Measurements from ENCODE around the gene GASK1A.

The GASK1A gene

GRCh38 chr3:43012174-43012573, 33.1 kb downstream of the GASK1A start:
- no peak for DNase-seq (ENCODE audit: extremely low read depth in 1 of 2, low read depth in 1 of 2)

GRCh38 chr3:43013256-43013655, 34.1 kb downstream of the GASK1A start:
- DNase-seq (ENCODE audit: extremely low read depth in 1 of 2, low read depth in 1 of 2) = no peak

DNA sequence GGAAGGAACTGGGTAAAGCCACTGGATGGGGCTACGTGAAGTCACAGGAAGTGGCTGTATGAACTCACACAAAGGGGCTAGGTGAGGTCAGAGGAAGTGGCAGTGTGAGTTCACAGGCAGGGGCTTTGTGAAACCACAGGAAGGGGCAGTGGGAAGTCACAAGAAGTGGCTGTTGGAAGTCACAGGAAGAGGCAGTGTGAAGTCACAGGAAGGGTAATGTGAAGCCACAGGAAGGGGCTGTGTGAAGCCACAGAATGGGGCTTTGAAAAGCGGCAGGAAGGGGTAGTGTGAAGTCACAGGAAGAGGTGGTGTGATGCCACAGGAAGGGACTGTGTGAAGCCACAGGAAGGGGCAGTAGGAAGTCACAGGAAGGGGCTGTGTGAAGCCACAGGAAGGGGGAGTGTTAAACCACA, 34.6 kb downstream of the GASK1A start:
- no peak for DNase-seq (ENCODE audit: extremely low read depth in 1 of 2, low read depth in 1 of 2)

GRCh38 chr3:43014241-43014640, 35.1 kb downstream of the GASK1A start:
- no peak for DNase-seq (ENCODE audit: extremely low read depth in 1 of 2, low read depth in 1 of 2)

GRCh38 chr3:43014956-43015355, 35.8 kb downstream of the GASK1A start:
- no peak for DNase-seq (ENCODE audit: extremely low read depth in 1 of 2, low read depth in 1 of 2)

GRCh38 chr3:43015572-43015971, 36.5 kb downstream of the GASK1A start:
- DNase-seq (ENCODE audit: extremely low read depth in 1 of 2, low read depth in 1 of 2) = no peak

DNA sequence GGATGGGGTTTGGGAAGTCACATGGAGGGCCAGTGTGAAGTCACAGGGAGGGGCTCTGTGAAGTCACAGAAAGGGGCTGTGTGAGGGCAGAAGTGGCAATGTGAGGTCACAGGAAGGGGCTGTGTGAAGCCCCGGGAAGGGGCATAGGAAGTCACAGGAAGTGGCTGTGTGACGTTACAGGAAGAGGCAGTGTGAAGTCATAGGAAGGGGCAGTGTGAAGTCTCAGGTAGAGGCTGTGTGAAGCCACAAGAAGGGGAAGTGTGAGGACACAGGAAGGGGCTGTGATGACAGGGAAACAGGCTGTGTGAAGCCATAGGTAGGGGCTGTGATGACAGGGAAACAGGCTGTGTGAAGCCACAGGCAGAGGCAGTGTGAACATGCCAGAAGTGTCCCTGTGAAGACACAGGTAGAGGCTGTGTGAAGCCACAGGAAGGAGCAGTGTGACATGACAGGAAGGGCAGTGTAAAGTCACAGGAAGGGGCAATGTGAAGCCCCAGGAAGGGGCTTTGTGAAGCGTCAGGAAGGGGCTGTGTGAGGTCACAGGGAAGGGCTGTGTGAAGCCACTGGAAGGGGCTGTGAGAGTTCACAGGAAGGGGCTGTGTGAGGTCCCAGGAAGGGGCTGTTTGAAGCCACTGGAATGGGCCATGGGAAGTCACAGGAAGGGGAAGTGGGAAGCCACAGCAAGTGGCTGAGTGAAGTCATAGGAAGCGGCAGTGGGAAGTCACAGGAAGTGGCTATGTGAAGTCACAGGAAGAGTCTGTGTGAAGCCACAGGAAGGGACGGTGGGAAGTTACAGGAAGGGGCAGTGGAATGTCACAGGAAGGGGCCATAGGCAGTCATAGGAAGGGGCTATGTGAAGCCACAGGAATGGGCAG, 37.1 kb downstream of the GASK1A start:
- DNase-seq (ENCODE audit: extremely low read depth in 1 of 2, low read depth in 1 of 2) = no peak

GRCh38 chr3:43017004-43017403, 37.9 kb downstream of the GASK1A start:
- no peak for DNase-seq (ENCODE audit: extremely low read depth in 1 of 2, low read depth in 1 of 2)

- DNase-seq (ENCODE audit: extremely low read depth in 1 of 2, low read depth in 1 of 2) = no peak
Measured at GRCh38 chr3:43017593-43018195, 38.6 kb downstream of the GASK1A start.

DNA sequence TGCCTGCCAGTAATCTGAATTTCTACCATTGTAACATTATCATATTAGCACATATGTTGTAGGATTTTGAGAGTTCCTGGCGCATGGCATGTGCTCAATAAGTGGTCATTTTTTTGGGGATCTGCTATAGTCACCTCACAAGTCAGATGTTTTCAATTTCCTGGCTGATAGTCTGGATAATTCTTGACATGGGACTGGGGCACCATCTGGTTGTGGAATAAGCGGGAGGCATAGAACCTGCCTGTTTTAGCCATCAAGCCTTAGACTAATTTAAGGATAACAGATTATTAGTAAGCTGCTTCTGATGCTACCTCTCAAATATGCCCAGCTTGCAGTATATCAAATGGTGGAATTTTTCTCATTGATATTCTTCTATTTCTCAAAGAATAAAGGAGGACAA, 39.1 kb downstream of the GASK1A start:
- no peak for DNase-seq (ENCODE audit: extremely low read depth in 1 of 2, low read depth in 1 of 2)

GRCh38 chr3:43019006-43019809, 40.1 kb downstream of the GASK1A start:
- DNase-seq (ENCODE audit: extremely low read depth in 1 of 2, low read depth in 1 of 2) = no peak

DNA sequence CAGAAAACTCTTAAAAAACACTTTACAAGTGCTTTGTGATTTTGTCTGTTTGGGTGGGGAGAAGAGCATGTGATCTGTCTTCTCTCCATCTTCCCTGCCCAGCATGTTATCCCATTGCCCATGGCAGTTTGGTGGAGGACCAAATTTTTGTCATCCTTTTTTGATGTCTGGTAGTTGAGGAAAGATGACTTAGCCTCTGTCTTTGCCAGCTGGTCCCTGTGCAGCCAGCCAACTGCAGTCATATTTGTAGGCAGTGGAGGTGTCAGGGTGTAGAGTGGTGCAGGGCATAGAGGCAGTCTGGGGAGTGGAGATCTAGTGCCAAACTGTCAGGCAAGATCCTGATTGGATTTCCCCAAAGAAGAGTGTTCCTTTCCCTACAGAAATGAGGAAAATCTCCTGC, 40.7 kb downstream of the GASK1A start:
- no peak for DNase-seq (ENCODE audit: extremely low read depth in 1 of 2, low read depth in 1 of 2)

DNA sequence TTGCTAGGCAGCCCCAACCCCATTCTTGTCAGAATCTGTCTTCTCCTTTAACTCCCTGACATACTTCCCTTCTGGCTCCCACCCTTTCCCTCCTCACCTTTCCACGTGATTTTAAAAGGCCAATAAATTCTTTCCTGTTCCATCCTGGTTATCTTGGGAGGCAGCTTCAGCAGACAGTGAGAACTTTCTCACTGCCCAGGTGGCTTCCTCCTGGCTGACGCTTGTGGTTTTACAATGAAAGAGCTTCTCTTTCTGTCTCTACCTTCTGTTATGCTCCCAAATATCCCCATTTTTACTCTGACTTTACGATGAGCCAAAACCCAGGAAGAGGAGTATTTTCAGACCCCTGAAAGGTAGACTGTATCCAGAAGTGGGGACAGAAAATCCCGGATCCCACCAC, 42.1 kb downstream of the GASK1A start:
- no peak for DNase-seq (ENCODE audit: extremely low read depth in 1 of 2, low read depth in 1 of 2)

GRCh38 chr3:43022121-43022520, 43.0 kb downstream of the GASK1A start:
- DNase-seq (ENCODE audit: extremely low read depth in 1 of 2, low read depth in 1 of 2) = no peak

- no peak for DNase-seq (ENCODE audit: extremely low read depth in 1 of 2, low read depth in 1 of 2)
Measured at GRCh38 chr3:43023066-43023465, 44.0 kb downstream of the GASK1A start.

DNA sequence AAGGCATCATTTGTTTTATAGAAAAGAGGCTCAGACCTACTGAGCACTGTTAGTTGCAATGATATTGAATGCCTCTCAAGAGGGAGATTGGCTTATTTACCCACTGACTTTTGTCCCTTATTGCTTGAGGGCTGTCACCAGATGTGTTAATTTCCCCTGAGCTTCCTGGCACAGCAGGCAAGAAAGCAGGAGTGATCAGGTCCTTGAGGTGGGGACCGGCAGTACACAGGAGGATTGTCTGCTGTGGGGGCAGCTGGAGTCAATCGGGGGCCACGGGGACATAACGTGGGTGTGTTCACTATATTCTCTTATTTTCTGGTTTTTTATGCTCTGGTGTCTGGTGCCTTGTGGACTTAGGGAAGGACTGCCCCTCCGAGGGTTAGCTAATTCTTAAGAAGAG, 44.6 kb downstream of the GASK1A start:
- no peak for DNase-seq (ENCODE audit: extremely low read depth in 1 of 2, low read depth in 1 of 2)

DNA sequence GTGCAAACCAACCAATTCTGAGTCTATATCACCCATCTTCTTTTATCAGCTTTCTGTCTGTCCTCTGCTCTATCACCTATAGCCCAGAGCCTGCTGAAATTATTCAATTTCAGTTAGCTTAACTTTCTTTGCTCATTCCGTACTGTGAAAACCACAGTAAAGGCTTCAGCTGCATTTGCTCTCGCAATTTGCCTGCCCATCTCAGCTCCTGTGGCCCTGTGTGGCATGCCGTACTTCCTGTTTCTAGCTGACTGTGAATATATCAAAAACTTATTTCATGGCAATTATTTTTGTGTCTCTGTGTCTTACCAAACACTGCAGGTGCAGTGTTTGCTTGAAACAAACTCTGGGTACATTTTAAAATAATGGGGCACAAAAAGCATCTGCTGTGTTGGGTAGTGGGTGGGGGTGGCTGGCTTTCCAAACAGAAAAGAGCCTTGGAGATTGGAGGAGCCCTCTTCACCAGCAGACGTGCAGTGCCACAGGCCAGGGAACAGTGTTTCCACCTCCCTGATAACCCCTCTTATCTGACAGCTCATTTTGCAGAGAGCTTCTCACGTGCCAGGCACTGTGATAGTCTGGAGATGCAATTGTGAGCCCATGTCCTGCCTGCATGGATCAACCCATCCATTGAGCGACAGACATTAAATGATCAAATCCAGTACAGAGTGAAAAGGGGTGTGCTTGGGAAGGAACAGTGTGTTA, 45.2 kb downstream of the GASK1A start:
- no peak for DNase-seq (ENCODE audit: extremely low read depth in 1 of 2, low read depth in 1 of 2)

DNA sequence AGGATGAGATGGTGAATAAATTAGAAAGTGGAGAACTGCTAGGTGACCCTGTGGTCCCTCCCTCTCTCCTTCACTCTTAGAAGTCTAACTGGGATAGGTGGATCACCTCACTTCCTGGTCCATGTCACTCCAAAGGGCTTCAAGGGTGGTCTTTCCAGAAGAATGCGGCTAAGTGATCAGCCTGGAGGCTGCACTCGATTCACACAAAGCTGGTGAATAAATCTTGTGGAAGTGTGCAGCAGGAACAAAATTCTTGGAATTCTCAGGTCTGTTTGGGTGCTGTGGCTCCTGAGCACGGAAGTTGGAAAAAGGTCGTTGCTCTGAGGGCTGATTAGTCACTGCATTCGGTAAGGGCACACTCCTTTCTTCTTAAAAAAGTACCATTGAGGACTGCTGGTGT, 46.3 kb downstream of the GASK1A start:
- DNase-seq (ENCODE audit: extremely low read depth in 1 of 2, low read depth in 1 of 2) = no peak

DNA sequence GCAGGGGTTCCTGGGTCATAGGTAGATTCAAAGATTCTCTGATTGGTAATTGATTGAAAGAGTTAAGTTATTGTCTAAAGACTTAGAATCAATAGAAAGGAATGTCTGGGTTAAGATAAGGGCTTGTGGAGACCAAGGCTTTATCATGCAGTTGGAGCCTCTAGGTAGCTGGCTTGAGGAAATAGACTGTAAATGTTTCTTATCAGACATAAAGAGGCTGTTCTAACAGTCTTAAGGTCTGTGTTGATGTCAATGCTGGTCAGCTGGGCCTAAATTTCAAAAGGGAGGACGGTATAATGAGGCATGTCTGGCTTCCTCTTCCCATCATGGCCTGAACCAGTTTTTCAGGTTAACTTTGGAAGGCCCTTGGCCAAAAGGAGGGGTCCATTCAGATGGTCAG, 48.9 kb downstream of the GASK1A start:
- no peak for DNase-seq (ENCODE audit: extremely low read depth in 1 of 2, low read depth in 1 of 2)

DNA sequence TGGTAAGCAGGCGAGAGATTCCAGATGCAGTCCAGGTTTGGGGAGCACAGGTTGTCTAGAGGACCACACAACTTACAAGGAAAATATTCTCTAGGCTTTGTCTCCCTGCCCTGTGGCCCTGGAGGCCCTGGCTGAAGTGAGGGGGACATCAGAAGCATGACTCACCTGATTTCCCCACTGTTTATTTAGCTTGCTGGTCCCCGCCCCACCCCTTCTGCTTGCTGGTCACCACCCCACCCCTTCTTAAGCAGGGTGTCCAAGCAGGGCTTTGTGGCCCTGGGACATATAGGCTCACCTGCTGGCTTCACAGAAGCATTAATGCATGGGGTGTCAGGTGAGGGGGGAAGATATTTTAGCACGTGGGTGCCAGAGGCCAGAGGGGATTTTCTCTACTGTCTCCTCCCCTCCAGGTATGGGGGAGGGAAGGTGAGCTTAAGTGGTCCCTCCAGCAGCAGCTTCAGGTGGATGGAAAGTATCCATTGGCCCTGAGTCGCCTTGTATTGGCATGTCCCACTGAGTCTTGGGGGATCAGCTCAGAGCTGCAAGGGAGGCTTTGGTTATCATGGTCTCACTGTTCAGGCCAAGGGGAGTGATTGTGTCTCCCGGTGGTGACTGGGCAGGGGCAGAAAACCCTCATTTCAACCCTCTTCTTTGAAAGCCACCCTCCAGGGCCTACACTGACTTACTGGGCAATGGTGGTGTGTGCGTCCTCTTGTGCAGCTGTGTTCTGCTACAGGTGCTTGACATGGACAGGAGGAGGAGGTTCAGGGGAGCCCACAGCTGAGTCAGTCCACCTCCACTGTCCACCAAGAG, 49.8 kb downstream of the GASK1A start:
- no peak for DNase-seq (ENCODE audit: extremely low read depth in 1 of 2, low read depth in 1 of 2)
